ENCODE data around the gene PHF14.

The PHF14 gene

DNA sequence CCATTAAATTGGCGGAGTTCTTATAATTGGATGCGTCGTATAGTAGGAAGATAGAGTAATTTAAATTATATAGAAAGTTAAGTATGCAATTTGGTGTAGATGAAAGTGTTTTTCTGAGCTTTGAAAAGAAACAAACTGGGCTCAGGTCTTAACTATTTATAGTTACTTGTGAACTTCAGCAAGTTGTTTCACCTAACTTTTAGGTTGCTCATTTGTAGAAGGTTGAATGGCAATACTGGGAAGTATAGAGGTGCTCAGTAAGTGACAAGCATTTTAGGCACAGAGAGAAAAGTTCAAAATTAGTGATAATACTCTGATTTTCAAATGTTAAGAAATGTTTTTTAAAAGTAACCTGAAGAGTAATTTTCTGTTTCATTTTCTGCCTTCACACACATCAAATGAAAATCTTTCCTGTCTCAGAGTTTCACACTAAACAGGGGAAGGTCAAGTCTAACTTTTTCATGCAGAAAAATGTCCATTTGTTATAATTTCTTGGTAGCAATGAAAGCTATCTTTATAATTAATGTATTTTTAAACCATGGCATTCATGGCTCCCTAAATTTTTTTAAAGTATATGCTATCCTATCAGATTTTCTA lies 146.5 kb downstream of the PHF14 start:
- no peak for DNase-seq

DNA sequence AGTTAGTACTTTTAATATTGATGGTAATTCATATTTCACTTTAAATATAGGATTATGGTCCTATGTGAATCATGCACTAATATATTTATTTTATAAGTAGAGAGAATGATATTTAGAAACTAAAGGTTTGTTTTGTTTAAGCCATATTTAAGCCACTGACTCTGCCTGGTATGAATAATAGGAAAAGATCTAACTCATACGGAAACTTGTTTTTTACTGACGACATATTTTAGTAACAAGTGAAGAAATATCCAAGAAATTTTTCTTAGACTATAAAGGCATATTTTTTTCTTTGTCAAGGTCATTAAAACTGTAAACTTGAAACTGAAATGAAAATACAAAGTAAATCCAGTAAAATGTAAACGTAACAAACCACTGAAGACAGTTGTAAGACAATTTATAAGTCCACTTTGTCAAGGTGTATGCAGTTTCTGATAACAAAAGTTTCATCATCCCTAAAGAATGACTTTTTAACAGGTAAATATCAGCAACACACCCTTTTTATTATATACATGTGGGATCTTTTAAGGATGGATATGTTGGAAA lies 147.1 kb downstream of the PHF14 start:
- no peak for DNase-seq

DNA sequence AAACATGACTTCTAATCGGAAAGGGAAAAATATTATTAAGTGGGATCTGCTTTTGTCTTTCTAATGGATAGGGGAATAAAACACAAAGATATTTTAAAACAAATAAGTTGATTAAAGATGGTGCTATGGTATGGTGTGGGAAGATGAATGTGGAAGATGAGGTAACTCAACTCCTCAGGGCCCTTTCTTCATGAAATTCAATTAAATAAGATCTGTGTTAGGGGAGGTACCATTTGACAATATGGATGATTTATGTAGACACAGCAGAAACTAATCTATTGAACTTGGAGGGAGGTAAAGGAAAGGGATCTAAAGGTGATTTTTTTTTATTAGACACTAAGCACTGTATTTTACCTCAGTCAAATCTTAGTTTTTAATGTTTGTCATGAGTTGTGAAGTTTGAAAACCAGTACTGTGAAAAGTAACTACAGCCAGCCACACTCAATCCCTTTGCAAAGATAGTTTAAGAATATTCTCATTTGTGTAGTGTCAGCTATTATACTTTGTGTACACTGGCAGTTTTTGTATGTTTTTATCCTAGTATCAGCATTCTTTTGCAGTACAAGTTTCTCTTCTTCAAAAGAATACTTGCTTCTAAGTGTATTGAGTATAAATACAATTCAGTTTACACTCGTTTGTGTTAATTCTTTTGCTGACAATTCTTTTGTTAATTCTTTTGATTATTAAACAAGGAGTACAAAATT lies 151.3 kb downstream of the PHF14 start:
- no peak for DNase-seq

- DNase-seq = no peak
Measured at GRCh38 chr7:11127114-11127785, 153.6 kb downstream of the PHF14 start.

GRCh38 chr7:11127988-11128387 lies 154.3 kb downstream of the PHF14 start:
- DNase-seq = no peak

DNA sequence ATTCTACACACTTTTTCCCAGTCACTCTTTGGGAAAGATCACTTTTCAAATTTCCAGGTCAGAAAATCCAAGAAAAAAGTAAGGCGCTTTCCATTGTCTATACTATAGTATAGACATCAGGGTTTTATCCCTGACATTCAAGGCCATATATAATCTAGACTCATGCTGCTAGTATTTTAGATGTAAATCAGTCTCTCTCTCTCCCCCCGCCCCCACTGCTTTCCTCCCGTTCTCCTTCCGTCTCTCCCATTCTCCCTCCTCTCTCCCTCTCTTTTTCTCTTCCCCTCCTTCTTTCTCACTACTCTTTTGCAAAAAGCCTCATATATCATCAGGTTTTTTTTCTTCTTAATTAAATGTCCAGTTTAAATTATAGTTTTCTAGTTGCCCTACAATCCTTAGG lies 154.8 kb downstream of the PHF14 start:
- no peak for DNase-seq

- DNase-seq = no peak
Measured at GRCh38 chr7:11130012-11130411, 156.3 kb downstream of the PHF14 start.

GRCh38 chr7:11130601-11131000 lies 156.9 kb downstream of the PHF14 start:
- no peak for DNase-seq

DNA sequence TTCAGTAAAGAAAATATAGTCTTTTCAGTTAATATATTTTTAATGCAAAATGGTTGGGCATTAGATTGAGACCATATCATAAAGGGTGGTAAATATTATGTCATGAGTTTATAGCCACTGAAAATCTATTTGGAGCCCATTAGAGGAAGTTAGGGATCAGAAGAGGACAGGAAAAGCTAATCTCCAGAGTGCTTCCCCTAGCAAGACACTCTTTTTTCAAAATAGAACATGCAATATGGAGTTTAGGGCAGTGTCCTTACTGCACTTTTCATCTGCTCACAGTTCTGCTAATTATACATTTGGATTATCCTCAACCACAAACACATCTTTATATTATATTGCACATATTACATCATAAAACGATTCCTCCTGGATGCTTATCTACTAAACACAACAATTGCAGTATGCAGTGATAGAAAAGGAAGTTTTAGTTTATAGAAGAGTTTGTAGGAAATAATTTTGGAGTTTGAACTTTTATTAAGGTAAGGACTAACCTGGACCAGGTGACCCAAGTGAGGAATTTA lies 159.8 kb downstream of the PHF14 start:
- no peak for DNase-seq

DNA sequence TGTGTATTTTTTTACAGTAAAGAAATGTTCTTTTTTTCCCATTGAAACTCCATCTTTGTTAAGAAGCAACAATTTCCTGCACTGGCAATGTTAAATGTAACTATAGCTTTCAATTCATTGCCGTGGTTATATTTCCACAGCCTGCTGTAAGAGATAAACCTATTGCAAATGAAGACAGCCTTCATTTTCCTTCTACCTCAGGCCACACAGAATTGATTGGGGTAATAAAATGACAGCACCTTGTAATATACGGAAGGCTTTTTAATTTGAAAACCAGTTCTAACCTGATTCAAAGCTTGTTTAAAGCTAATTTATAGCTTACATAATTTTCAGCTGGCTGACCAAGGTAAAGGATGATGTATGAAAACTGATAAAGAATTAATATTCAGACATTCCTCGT lies 161.9 kb downstream of the PHF14 start:
- no peak for DNase-seq

DNA sequence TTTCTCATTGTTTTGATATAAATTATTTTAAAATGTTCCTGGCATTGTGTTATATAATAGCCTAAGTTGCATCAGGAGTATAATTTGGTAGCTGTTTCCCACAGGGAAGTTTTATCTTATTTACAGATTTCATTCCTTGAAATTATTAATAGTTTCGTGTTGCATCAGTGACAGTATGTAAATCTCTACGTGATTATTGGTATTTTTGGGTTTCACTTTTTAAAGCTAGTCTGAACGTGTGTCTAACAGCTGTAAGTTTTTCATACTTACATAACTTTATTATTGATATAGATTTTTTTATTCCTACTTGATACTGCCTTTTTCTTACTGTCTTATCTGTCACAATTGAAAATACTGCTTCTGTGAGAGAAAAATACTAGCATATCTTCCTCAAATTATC lies 167.9 kb downstream of the PHF14 start:
- DNase-seq = no peak

DNA sequence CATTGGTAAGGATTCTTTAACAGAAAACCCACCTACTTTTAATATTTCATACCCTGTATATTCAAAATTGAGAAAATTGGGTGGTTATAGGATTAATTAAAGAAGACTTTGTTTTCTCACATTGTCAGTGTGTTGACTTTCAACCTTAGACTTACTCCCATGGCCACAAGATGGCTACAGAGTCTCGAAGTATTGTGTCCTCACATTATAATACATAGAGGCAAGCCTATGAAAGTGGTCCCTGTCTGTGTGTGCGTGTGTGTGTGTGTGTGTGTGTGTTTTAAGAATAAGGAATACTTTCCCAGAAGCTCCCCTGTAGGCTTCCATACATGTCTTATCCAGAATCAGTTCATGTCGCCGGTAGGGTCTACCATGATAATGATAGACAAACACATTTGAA lies 180.0 kb downstream of the PHF14 start:
- no peak for DNase-seq

DNA sequence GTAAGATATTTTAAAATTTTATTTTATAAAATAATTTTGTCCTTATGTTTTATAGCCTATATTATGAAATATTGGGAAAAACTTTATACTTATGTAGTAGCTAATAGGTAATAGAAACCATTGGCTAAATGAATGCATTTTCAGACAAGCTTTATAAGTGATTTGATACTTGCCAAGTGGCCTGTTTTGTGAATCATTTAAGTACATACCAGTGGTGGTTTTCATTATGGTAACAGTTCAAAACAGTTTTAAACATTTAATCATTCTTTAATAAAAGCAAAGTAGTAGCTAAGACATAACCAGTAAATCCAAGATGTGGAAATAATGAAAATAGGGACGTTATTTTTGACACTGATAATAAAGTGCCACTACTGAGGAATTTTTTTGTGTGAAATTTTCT lies 182.2 kb downstream of the PHF14 start:
- DNase-seq = no peak

GRCh38 chr7:11161499-11161898 lies 187.8 kb downstream of the PHF14 start:
- DNase-seq = no peak

DNA sequence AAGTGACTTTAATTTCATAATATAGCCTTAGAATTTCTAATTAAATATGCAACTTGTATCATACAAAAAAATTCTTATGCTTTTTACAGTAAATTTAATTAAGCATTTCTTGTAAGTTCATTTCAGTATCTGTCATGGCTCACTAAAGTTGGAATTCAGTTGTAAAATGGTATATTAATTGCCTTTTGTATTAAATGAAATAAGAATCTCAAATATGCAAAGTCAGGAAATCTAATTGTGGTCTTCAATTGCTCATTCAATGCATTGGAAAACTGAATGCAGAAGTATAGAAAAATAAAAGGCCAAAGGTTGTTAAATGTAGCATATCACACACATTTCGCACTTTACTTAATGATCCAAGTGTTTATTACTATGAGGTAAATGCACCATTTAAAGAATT lies 189.5 kb downstream of the PHF14 start:
- no peak for DNase-seq

GRCh38 chr7:11166051-11166450 lies 192.4 kb downstream of the PHF14 start:
- no peak for DNase-seq

- no peak for DNase-seq
Measured at GRCh38 chr7:11168650-11169170, 195.0 kb downstream of the PHF14 start.

GRCh38 chr7:11170175-11170574 lies 196.5 kb downstream of the PHF14 start:
- no peak for DNase-seq

DNA sequence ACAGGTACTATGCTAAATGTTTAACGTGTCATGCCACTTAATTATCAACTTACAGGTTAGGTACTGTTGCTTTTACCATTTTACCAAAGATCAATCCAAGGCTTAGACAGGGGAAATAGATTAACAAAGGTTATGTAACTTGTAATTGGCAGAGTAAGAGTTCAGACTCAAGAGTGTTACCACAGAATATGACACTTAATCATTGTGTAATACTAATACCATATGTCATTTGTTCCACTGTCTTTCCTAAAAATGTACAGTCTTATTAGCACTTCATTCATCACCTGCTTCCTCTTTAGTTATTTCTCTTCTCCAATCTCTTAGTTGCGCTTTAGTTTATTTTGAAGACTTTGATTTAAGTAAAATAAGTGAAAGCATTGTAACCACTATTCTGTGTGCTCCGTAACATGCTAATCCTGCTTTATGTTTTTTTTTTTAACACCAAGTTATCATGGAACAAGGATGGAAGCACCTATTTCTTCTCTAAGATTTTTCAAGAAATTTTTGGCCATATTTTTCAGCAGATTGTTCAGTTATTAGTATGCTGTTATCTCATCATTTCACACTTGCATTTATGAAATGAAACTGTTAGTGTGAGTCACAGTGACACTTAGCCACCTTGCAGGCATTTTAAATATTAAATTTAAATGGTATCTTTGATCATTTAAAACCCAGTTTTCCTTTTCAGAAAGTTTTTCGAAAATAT lies 197.3 kb downstream of the PHF14 start:
- no peak for DNase-seq

DNA sequence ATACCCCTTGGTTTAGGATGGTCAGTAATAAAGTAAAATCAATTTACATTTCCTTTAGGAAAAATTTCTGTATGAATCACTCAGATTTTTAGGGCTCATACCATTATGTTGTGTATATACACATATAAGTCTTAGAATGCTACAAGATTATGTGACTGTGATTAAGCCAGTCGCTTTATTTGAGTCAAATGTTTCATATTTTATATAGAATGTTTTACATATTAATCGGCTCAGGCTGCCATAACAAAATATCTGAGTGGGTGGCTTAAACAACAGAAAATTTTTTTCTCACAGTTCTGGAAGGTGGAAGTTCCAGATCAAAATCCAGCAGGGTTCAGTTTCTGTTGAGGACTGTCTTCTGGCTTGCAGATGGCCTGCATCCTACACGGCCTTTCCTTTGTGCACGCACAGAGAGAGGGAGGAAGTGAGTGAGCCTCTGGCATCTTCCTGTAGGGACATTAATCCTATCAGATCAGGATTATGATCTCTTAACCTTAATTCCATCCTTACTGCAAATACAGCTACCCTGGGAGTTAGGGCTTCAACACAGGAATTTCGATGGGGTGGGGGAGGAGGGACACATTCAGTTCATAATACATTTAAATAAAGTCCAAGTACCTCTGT lies 198.0 kb downstream of the PHF14 start:
- no peak for DNase-seq

GRCh38 chr7:11172835-11173234 lies 199.2 kb downstream of the PHF14 start:
- DNase-seq = no peak

GRCh38 chr7:11175371-11175770 lies 201.7 kb downstream of the PHF14 start:
- DNase-seq = no peak

DNA sequence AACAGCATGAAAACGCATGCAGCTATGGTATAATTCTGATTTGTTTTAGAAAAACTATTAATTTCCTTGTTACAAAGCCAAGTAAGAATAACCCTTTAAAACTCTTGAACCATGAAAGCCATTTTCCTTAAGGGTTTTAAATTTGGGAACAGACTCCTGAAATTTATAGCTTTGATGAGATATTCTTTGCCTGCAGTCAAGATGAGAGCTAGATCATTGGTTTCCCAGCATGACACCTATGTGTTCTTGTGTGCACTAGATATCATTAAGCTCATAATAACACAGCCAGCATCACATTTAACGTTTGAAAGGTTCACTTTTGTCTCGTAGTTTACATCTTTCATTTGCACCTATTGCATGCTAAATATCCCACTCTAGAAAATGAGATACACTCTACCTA lies 202.2 kb downstream of the PHF14 start:
- no peak for DNase-seq
